ENCODE results near the gene TAS2R38. TPM values are rescaled to one million over a fixed set of nuclear protein-coding genes. Genes with fewer than 3 reads are reported as not detected.

The TAS2R38 gene
- total RNA-seq, 1 donor from 2014 or later = not detected

- H3K27me3 Mint-ChIP-seq = no peaks in the 10 kb centered on the region
- TF ChIP-seq, protein P1, sequence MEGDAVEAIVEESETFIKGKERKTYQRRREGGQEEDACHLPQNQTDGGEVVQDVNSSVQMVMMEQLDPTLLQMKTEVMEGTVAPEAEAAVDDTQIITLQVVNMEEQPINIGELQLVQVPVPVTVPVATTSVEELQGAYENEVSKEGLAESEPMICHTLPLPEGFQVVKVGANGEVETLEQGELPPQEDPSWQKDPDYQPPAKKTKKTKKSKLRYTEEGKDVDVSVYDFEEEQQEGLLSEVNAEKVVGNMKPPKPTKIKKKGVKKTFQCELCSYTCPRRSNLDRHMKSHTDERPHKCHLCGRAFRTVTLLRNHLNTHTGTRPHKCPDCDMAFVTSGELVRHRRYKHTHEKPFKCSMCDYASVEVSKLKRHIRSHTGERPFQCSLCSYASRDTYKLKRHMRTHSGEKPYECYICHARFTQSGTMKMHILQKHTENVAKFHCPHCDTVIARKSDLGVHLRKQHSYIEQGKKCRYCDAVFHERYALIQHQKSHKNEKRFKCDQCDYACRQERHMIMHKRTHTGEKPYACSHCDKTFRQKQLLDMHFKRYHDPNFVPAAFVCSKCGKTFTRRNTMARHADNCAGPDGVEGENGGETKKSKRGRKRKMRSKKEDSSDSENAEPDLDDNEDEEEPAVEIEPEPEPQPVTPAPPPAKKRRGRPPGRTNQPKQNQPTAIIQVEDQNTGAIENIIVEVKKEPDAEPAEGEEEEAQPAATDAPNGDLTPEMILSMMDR (IDR thresholded peaks at IDR 0.05; ENCODE audit: unreplicated experiment) = no peak
- DNase-seq (ENCODE audit: low spot score, unreplicated experiment) = no peak
- H3K4me3 Mint-ChIP-seq (ENCODE audit: low read depth) = no peak overlapping the region
- peaks cover 10% of the 10 kb centered on the region for H3K9me3 Mint-ChIP-seq (ENCODE audit: low read depth)
- H3K27ac Mint-ChIP-seq = no peak overlapping the region
- peaks cover 1% of the 10 kb centered on the region for H3K36me3 Mint-ChIP-seq (ENCODE audit: insufficient read depth)
- H3K4me1 Mint-ChIP-seq (ENCODE audit: low read depth) = peaks cover 4% of the 10 kb centered on the region
Measured at GRCh38 chr7:141999058-141999623, 25.6 kb upstream of the TAS2R38 start.

GRCh38 chr7:141993354-141993753 lies 19.8 kb upstream of the TAS2R38 start:
- TF ChIP-seq, protein P1 (IDR thresholded peaks at IDR 0.05; ENCODE audit: unreplicated experiment) = no peak
- peaks cover 1% of the 10 kb centered on the region for H3K36me3 Mint-ChIP-seq (ENCODE audit: insufficient read depth)
- H3K9me3 Mint-ChIP-seq (ENCODE audit: low read depth) = peaks cover 5% of the 10 kb centered on the region
- H3K4me3 Mint-ChIP-seq (ENCODE audit: low read depth) = no peak overlapping the region
- DNase-seq (ENCODE audit: low spot score, unreplicated experiment) = no peak
- no peaks in the 10 kb centered on the region for H3K27me3 Mint-ChIP-seq
- peaks cover 2% of the 10 kb centered on the region for H3K4me1 Mint-ChIP-seq (ENCODE audit: low read depth)
- H3K27ac Mint-ChIP-seq = no peak overlapping the region

GRCh38 chr7:141992688-141993087 lies 19.1 kb upstream of the TAS2R38 start:
- Mint-ChIP-seq H3K27ac (no peak overlapping the region), H3K4me1 (ENCODE audit: low read depth) (peaks cover 2% of the 10 kb centered on the region), H3K27me3 (no peaks in the 10 kb centered on the region), H3K9me3 (ENCODE audit: low read depth) (peaks cover 5% of the 10 kb centered on the region), H3K4me3 (ENCODE audit: low read depth) (no peak overlapping the region), H3K36me3 (ENCODE audit: insufficient read depth) (peaks cover 1% of the 10 kb centered on the region)
- no peak for DNase-seq (ENCODE audit: low spot score, unreplicated experiment)
- TF ChIP-seq, protein P1 (IDR thresholded peaks at IDR 0.05; ENCODE audit: unreplicated experiment) = no peak

DNA sequence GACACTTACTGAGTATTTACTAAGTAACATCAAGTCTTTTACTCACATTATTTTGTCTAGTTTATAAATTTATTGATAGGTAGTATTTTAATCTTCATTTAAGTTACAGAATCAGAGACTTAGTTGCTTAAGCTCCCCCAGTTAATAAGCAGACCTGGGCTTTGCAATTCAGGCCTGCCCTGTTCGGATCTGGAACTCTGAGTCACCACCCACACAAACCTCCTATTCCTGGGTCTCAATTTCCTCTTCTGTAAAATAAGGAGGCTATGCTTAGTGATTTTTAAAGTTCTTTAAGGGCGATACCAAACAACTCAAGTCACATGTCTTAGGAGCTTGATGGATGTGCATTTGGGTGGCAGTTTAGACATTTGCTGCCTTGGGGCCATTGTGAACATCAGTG lies 18.6 kb upstream of the TAS2R38 start:
- Mint-ChIP-seq H3K27ac (no peak overlapping the region), H3K4me1 (ENCODE audit: low read depth) (peaks cover 2% of the 10 kb centered on the region), H3K36me3 (ENCODE audit: insufficient read depth) (peaks cover 1% of the 10 kb centered on the region), H3K27me3 (no peaks in the 10 kb centered on the region), H3K9me3 (ENCODE audit: low read depth) (peaks cover 5% of the 10 kb centered on the region), H3K4me3 (ENCODE audit: low read depth) (no peak overlapping the region)
- TF ChIP-seq, protein P1 (IDR thresholded peaks at IDR 0.05; ENCODE audit: unreplicated experiment) = no peak
- DNase-seq (ENCODE audit: low spot score, unreplicated experiment) = no peak

- no peak overlapping the region for H3K27ac Mint-ChIP-seq
- no peaks in the 10 kb centered on the region for H3K27me3 Mint-ChIP-seq
- H3K4me1 Mint-ChIP-seq (ENCODE audit: low read depth) = peaks cover 2% of the 10 kb centered on the region
- H3K4me3 Mint-ChIP-seq (ENCODE audit: low read depth) = no peak overlapping the region
- TF ChIP-seq, protein P1 (IDR thresholded peaks at IDR 0.05; ENCODE audit: unreplicated experiment) = no peak
- H3K36me3 Mint-ChIP-seq (ENCODE audit: insufficient read depth) = no peaks in the 10 kb centered on the region
- DNase-seq (ENCODE audit: low spot score, unreplicated experiment) = no peak
- peaks cover 1% of the 10 kb centered on the region for H3K9me3 Mint-ChIP-seq (ENCODE audit: low read depth)
Measured at GRCh38 chr7:141991140-141991539, 17.6 kb upstream of the TAS2R38 start.
